Stimulated activated CD4-positive, alpha-beta T cell treated with anti-CD3 and anti-CD28 coated beads, Interleukin-15, amount 100 ng/mL, for 1 hour (primary cell): Measurements from ENCODE around the gene RAD51C.
"Not testable (repeated sequence)": the region's sequence is repeated elsewhere in the genome, so short reads cannot be mapped to it uniquely, and the experiment has no call there.

Experiments
- DNase-seq, 2 donors: peaks; one replicate each; pipeline ENCODE4 v3.0.0-alpha.2; 2020; ENCODE audit warnings: low read depth in 1 of 2, low spot score in 1 of 2

Gene RAD51C

DNA sequence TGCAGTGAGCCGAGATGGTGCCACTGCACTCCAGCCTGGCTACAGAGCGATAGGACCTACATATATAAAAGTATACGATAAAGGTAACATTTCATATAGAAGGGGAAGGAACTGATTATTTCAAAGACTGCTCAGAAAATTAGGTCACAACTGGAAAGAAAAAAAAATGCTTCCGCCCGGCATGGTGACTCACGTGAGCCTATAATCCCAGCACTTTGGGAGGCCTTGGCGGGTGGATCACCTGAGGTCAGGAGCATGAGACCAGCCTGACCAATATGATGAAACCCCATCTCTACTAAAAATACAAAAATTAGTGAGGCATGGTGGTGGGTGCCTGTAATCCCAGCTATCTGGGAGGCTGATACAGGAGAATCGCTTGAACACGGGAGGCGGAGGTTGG, 8.4 kb upstream of the RAD51C start:
- no peak for DNase-seq

DNA sequence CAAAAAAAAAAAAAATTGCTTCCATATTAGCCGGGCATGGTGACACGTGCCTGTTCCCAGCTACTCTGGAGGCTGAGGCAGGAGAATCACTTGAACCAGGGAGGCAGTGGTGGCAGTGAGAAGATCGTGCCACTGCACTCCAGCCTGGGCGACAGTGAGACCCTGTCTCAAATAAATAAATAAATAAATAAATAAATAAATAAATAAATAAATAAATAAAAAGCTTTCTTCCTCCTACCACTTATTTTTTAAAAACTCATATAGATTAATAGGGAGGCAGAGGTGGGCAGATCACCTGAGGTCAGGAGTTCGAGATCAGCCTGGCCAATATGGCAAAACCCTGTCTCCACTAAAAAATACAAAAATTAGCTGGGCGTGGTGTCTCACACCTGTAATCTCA, 7.9 kb upstream of the RAD51C start:
- DNase-seq: not testable (repeated sequence)

DNA sequence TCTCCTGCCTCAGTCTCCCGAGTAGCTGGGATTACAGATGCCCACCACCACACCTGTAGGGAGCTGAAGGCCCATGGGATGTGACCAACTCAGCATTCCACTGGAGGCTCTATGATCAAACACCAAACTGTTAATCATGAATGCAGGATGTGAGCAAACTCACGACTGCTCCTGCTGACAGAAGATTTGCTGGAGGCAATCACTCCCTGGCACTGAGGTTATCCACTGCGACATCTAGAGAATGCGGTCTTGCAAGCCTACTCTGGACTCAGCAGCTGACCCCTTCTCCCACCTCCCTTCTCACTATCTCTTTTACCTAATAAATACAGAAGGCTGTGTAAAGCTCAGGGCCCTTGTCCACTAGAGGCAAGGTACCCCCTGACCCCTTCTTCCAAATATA, 5.4 kb upstream of the RAD51C start:
- DNase-seq: no peak

DNA sequence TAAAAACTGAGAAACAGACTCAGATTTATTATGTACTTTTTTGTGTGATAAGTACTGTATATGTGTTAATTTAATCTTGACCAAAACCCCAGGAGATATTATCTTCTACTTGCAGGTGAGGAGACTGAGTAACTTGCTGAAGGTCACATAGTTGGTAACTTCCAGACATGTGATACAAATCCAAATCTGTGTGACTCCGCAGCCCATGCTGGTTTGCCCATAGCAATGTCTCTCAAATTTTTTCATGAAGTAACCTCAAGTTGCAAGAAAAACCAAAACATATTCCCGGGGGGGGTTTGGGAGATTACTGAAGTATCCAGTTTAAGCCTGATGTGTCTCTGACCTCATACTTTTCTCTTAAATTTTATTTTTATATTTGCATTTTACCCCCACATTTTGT, 3.9 kb upstream of the RAD51C start:
- DNase-seq: no peak

DNA sequence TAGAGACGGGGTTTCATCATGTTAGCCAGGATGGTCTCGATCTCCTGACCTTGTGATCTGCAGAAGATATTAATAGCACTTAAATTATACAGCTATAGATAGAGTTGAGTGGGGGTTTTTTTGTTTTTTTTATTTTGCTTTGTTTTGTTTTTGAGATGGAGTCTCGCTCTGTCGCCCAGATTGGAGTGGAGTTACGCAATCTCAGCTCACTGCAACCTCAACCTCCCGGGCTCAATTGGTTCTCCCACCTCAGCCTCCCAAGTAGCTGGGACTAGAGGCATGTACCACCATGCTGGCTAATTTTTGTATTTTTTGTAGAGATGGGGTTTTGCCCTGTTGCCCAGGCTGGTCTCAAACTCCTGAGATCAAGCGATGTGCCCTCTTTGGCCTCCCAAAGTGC, 2.4 kb upstream of the RAD51C start:
- DNase-seq: not testable (repeated sequence)

DNA sequence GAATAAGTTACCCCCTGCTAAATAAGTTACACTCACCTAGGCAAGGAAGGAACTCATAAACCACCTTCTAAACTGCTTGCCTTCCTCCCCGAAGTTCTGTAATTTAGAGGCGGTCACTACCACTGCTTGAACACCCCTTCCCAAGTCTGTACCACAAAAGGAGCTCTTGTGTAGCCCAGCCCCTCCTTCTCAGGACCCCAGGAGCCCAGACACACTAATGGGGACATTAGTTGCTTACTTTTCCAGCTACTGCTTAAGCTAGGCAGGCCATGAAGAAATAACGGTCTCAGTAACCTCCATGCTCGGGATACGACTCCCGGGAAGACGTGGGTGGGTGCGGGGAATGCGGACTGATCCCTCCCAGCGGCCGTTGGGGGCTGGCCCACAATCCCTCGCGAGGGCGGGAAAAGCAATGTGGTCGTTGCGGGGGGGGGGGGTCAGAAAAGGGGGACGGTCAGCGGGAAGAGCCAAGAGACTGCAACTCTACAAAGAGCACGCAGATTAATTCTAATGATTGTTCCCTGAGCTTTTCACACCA, 632 bp upstream of the RAD51C start, which contains the start of gene TEX14:
TEX14 (minus strand) TSS at position 345 of the 538 bp plus-strand sequence. CDS start 40,044 bp downstream, outside the sequence.
- no peak for DNase-seq

DNA sequence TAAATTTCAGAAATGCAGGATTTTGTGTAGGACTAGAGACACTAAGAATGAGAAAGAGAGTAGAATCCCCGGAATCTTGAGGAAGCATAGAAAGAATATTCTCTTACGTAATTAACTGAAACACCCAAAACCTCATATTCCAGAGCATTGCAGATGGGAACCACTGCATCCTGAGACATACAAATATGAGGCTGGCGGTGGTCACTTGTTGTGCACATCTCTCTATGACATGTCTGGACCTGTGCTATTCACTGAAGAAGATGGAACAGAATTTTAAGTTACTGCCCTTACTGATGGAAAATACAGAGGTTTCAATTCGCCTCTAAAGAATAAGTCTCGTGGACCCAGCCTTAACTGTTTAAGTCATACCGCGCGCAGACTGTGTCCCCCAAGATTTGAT, 806 bp downstream of the RAD51C start:
- DNase-seq: no peak

DNA sequence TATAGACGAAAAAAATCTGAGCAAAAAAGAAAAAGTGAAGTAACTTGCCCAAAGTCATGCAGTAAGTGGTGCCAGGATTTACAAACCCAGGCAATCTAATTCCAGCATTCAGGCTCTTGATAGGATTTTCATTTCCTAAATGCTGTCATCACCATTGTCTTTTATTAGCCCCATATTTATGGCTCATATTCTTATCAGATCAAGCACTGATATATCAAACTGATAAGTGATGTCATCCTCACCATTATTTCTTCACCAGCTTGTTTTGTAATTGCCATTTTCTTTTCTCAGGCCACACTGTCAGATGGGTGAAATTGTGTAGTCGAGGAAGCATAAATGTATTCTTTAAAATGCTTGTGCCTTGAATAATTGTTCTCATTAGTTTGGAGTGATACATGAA, 1.3 kb downstream of the RAD51C start:
- DNase-seq: no peak

DNA sequence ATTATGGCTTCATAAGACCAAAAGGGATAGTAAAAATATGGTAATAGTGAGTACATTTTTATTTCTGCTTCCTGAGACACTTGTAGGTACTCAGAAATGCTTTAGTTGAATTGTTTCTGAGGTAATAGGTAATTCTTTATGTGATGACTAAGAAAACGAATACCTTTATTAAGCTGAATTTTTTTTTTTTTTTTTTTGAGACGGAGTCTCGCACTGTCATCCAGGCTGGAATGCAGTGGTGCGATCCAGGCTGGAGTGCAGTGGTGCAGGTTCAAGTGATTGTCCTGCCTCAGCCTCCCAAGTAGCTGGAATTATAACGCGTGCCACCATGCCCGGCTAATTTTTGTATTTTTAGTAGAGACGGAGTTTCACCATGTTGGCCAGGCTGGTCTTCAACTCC, 1.9 kb downstream of the RAD51C start:
- DNase-seq: no peak

DNA sequence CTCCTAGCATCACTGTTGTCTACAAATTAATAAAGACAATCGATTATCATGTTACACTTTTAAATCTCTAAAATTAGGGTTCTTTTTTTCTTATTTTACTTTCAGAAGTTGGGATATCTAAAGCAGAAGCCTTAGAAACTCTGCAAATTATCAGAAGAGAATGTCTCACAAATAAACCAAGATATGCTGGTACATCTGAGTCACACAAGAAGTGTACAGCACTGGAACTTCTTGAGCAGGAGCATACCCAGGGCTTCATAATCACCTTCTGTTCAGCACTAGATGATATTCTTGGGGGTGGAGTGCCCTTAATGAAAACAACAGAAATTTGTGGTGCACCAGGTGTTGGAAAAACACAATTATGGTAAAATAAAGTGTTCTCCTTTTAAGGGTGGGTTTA, 2.4 kb downstream of the RAD51C start:
- DNase-seq: no peak

DNA sequence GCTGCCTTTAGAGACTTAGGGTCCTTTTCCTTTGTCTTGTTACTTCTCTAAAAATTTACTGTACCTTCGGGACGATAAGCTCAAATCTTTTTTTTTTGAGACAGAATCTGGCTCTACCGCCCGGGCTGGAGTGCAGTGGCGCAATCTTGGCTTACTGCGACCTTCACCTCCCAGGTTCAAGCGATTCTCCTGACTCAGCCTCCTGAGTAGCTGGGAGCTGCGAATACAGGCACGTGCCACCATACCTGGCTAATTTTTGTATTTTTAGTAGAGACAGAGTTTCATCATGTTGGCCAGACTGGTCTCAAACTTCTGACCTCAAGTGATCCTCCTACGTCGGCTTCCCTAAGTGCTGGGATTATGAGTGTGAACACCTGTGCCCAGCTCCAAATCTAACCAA, 7.4 kb downstream of the RAD51C start:
- no peak for DNase-seq

DNA sequence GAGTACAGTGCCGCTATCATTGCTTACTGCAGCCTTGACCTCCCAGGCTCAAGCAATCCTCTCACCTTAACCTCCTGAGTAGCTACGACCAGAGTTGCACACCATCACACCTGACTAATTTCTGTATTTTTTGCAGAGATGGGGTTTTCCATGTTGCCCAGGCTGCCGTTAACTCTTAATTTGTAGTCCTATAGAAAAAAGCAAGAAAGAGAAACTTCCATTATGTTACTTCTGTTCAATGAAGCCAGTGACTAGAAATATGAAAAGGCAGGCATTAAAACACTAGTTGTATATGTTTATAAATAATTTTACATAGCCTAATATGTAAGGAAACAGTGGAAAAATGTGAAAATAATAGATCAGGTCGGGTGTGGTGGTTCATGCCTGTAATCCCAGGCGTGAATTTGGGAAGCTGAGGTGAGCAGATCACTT, 9.7 kb downstream of the RAD51C start:
- DNase-seq: no peak

DNA sequence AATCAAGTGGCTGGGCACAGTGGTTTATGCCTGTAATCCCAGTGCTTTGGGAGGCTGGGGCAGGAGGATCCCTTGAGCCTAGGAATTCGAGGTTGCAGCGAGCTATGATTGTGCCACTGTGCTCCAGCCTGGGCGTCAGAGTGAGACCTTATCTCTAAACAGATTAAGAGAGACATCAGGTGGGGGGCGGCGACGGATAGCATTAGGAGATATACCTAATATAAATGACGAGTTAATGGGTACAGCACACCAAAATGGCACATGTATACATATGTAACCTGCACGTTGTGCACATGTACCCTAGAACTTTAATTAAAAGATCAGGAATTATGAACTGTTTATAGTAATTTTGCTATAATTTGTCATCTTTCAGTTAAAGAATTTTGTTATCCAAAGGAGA, 10.3 kb downstream of the RAD51C start:
- no peak for DNase-seq

DNA sequence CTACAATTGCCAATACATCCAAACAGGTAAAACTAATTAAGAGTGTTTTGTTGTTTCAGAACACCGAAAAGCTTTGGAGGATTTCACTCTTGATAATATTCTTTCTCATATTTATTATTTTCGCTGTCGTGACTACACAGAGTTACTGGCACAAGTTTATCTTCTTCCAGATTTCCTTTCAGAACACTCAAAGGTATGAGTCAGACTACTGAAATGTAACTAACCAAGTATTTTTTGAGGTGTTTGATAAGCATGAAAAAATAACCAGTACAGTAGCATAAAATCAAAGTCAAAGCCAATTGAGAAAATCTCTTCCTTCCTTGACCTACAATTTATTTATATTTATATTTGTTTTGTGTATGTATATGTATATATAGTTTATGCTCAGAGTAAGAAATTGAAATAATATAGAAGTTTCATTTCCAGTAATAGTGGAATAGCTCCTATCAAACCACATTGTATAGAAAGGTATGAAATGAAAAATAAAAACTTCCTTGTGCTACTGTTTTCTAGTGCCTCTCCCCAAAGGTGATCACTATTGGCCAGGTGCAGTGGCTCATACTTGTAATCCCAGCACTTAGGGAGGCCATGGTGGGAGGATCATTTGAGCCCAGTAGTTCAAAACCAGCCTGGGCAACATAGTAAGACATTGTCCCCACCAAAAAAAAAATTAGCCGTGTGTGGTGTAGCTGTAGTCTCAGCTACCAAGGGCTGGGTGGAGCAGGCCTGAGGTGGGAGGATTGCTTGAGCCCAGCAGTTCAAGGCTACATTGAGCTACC, 10.9 kb downstream of the RAD51C start:
- DNase-seq: no peak

DNA sequence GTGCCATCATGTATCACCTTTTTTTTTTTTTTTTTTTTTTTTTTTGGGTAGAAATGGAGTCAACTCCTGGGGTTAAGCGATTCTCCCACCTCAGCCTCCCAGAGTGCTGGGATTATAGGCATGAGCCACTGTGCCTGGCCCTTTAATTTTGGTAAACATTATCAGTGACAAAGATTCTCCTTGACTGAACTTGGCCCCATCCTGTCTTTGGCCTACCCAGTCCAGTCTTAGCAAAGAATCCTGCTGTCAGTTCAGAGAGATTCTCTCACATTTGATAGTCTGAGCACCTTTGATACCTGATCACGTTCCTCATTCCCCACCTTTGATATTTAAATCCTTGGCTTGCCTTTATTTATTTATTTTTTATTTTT, 11.5 kb downstream of the RAD51C start:
- DNase-seq: no peak

DNA sequence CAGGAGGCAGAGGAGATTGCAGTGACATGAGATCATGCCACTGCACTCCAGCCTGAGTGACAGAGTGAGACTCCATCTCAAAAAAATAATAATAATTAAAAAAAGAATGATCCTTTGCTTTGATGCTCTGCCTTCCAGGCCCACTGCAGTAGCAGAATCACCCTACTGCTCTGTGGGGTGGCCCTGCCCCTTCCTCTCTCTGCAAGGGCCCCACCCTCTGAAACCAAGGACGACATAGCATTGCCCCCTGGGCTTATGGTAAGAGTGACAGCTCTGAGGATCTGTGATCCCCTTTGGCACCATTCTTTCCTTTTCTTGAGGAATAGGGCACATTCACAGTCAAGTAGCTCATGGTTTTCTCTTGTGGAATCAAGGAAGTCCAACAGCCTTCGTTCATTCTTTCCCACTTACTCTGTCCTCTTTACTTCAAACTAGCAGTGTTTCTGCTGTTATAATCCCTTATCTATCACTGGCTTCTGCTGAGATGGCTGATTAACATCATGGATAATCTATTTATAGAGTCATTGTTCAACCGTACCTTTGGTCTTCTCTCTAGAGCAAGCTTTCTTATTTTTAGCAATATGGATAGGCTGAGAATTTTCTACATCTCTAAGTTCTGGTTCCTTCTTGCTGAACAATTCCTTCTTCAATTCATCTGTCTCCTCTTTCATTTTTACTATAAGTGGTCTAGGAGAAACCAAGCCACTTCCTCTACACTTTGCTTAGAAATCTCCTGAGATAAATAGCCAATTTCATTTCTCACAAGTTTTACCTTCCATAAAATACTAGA, 14.1 kb downstream of the RAD51C start:
- no peak for DNase-seq

DNA sequence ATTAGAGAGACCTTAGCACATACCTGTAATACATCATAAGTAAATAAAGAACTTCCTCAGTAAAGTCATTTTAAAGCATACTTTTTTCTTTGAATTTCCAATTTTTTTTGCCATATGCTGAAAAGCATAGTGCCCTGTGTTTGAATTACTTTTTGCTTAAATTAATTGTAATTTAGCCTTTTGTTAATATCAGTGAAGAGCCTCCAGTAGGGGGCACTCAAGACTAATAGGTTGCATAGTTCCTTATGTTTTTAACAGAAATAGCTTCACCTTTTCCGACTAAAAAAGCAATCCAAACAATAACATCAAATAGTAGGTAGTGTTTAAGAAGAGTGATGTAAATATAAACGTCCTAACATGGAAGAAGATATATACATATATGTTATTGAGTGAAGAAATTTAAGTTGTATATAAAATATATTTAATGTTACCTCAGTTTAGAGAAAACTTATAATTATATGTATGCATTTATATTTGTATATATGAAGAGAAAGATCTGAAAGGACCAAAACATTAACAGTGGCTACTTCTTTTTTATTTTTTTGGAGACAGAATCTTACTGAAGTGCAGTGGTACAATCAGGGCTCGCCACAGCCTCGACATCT, 18.6 kb downstream of the RAD51C start:
- DNase-seq: no peak

DNA sequence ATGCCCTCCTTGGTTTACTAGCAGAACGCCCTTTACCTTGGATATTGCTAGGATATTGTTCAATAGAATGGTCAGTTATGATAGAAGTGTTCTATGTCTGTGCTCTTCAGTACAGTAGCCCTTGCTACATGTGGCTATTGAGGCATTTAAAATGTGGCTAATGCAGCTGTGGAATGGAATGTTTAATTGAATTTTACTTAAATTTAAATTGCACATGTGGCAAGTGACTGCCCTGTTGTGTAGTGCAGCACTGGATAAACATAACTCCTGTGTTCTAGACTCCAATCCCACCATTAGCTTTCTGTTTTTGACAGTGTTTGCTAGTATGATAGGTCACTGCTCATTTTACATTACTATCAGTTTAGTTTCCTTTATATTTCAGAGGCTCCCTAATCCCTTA, 29.9 kb downstream of the RAD51C start:
- DNase-seq: no peak

DNA sequence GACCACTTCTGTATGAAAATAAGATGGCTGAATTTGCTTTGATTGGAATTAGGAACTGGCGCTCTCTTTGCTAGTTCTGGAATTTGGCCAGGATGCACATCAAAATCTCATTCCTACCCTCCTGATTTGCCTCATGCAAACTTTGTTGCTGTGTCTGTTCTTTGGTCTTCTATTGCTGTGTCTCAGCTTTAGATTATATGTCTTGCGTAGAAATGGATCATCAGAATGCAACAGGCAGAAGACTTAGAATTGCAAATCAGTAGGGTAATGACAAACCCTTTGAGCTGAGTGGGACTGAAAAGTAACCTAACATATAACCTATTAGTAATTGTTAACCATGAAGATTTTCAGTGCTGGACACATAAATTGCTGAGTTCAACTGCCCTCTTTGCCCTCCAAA, 30.3 kb downstream of the RAD51C start:
- DNase-seq: no peak

DNA sequence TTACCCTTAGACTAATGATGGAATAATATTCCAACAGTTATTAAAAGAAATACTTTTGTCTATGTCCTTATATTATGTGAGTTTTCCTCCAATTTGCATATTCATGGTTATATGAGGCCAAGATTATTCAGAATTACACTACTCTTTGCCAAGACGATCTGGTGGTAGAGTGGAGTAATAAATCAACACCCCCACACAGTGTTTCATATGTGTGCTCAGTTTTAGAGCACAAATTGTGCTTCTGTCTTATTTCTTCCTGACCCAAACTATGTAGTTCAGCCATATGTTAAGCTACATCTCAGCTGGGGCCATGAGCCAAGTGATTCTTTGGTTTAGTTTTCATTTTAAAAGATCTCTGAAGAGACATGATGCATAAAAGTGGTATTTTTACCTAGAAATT, 36.4 kb downstream of the RAD51C start:
- no peak for DNase-seq

DNA sequence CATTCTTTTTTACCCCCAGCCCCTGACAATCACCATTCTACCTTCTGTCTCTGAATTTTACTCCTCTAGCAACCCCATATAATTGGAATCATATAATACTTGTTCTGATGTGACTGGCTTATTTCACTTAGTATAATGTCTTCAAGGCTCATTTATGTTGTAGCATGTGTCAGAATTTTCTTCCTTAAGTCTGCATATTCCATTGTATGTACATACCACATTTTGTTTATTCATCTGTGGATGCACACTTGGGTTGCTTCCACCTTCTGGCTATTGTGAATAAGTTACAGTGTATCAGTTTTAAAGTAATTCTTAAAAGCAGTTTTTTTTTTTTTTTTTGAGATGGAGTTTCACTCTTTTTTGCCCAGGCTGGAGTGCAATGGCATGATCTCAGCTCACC, 38.5 kb downstream of the RAD51C start:
- DNase-seq: no peak

DNA sequence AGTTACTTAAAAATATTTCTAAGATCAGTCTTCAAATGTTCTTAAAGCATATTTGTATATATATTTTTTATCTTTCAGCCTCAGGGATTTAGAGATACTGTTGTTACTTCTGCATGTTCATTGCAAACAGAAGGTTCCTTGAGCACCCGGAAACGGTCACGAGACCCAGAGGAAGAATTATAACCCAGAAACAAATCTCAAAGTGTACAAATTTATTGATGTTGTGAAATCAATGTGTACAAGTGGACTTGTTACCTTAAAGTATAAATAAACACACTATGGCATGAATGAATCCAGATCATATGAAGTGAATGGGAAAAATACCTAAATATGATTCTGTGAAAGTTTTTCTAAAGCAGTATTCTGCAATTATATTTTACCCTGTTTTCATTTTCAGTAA, 41.6 kb downstream of the RAD51C start:
- no peak for DNase-seq
